ENCODE data around the gene PODNL1.
"Not testable (repeated sequence)": the region's sequence is repeated elsewhere in the genome, so short reads cannot be mapped to it uniquely, and the experiment has no call there.

Gene PODNL1

DNA sequence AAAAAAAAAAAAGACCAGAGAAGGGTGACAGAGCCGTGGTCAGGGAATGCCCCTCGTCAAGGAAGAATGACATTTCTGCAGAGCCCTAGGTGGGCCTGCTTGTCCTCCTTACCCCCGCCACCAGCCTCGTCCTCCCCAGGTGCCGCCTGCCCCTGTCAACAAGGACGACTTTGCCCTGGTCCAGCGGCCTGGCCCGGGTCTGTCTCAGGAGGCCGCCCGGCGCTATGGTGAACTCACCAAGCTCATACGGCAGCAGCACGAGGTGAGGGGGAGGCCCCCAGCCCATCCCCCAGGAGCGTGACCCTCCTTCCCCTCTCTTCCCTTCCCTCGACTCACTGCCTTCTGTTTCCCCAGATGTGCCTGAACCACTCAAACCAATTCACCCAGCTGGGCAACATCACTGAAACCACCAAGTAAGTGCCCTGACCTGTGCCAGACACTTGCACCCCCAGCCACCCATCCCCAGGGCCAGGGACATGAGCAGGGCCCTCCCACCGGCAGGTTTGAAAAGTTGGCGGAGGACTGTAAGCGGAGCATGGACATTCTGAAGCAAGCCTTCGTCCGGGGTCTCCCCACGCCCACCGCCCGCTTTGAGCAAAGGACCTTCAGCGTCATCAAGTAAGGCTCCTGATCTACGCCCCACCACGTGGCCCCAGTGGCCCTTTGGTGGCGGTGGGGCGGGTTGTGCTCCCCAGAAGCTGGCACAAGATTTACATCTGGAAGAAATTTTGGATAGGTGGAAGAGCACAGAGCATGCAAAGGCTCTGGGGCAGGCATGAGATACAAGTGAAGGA is 14.8 kb downstream of the PODNL1 start:
- DNase-seq (ENCODE audit: low read depth): no peak

DNA sequence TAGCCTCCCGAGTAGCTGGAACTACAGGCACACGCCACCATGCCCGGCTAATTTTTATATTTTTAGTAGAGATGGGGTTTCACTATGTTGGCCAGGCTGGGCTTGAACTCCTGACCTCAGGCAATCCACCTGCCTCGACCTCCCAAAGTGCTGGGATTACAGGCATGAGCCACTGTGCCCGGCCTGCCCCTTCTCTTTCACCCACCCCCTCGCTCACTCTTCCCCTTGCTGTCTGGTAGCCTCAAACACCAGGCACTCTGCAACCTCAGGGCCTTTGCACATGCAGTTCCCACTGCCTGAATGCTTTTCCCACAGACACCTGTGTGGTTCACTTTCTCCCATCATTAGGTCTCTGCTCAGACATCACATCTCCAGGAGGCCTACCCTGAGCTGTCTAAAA is 16.1 kb downstream of the PODNL1 start:
- not testable (repeated sequence) for DNase-seq (ENCODE audit: low read depth)

GRCh38 chr19:13920940-13921747 is 17.1 kb downstream of the PODNL1 start:
- DNase-seq (ENCODE audit: low read depth): peak; percentile 55

GRCh38 chr19:13920524-13920923 is 17.7 kb downstream of the PODNL1 start:
- no peak for DNase-seq (ENCODE audit: low read depth)

- DNase-seq (ENCODE audit: low read depth): no peak
Measured at GRCh38 chr19:13918726-13919411, 19.3 kb downstream of the PODNL1 start.

- DNase-seq (ENCODE audit: low read depth): no peak
Measured at GRCh38 chr19:13917888-13918406, 20.3 kb downstream of the PODNL1 start.

DNA sequence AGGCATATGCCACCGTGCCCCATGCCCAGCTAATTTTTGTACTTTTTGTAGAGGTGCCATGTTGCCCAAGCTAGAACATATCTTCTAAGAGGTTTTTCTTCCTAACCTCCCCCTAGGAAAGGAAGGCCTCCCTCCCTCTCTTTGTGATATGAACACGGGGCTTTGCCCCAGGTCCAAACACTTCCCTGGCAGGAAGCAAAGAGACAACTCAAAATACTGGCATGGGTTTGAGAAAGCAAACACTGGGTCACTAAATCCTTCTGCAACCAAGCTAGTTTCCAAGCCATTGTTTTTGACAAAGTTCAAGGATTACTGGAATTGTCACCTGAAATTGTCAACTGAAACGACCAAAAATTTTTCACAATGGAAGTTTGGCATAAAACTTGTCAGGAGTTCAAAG is 23.4 kb downstream of the PODNL1 start:
- no peak for DNase-seq (ENCODE audit: low read depth)

DNA sequence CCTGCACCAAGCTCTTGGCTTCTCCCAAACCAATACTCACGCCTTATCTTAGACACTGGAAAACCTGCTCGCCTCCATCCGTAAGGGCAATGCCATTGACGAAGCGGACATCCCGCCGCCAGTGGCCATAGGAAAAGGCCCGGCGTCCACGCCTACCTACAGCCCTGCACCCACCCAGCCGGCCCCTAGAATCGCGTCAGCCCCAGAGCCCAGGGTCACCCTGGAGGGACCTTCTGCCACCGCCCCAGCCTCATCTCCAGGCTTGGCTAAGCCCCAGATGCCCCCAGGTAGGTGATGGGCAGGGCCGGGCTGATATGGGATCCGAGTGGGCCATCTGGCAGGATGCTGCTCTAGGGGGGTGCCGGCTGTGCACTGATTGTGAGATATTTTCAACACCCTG is 24.9 kb downstream of the PODNL1 start:
- no peak for DNase-seq (ENCODE audit: low read depth)

DNA sequence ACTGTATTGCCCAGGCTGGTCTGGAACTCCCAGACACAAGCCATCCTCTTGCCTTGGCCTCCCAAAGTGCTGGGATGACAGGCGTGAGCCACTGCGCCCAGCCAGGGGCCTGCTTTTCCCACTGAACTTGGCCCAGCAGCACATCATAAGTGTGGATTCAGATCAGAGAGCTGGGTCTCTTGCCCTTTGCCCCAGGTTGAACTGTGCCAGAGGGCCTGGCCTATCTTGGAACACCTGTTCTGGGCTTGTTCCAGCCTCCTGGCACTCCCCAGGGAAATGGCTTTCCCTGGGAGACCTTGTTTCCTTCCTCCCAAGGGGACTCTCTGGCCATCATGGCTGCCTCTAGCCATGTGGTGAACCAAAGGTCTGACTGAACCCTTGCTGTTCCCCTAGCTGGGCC is 28.8 kb downstream of the PODNL1 start:
- DNase-seq (ENCODE audit: low read depth): no peak

GRCh38 chr19:13908674-13909073 is 29.5 kb downstream of the PODNL1 start:
- no peak for DNase-seq (ENCODE audit: low read depth)

DNA sequence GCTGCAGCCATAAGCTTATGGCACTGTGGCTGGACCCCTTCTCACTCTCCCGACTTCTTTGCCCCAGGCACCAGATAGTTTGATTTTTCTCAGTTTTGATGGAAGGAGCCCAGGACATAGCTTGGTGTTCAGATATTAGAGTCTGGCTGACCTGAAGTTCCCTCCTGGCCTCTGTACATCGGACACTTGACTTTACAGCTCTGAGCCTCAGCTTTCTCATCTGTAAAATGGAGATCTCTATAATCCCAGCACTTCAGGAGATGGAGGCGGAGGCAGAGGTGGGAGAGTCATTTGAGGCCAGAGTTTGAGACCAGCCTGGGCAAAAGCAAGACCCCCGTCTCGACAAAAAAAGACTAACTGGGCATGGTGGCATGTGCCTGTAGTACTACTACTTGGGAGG is 31.3 kb downstream of the PODNL1 start:
- DNase-seq (ENCODE audit: low read depth): no peak

GRCh38 chr19:13906521-13906904 is 31.7 kb downstream of the PODNL1 start:
- DNase-seq (ENCODE audit: low read depth): no peak

- DNase-seq (ENCODE audit: low read depth): peak; percentile 76
Measured at GRCh38 chr19:13905634-13906520, 32.3 kb downstream of the PODNL1 start, which contains the start of the genes BRME1 and CC2D1A. Gene BRME1, minus strand, starts transcription at chr19:13906117. Its CDS starts 1,225 bp downstream, at chr19:13904892. Gene CC2D1A, plus strand, starts transcription at chr19:13906201. Its CDS starts 241 bp downstream, at chr19:13906442.

GRCh38 chr19:13902993-13903555 is 35.1 kb downstream of the PODNL1 start:
- DNase-seq (ENCODE audit: low read depth): no peak

- peak; percentile 23 for DNase-seq (ENCODE audit: low read depth)
Measured at GRCh38 chr19:13899912-13900584, 38.2 kb downstream of the PODNL1 start.

DNA sequence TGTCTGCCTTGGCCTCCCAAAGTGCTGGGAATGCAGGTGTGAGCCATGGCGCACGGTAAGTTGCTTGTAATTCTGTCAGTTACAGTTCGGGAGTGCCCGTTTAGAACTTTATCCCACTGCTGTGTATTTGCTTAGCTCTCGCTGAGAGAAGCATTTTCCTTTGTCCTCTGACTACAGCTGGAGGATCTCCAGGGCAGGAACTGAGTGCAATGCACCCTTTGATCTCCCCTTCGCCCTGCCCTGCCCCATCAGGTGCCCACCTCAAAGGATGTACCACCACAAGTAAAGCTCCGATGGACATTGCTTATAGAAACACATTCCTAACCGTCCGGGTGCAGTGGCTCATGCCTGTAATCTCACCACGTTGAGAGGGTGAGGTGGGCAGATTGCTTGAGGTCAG is 38.8 kb downstream of the PODNL1 start:
- DNase-seq (ENCODE audit: low read depth): no peak

- no peak for DNase-seq (ENCODE audit: low read depth)
Measured at GRCh38 chr19:13896227-13896626, 42.0 kb downstream of the PODNL1 start.

- no peak for DNase-seq (ENCODE audit: low read depth)
Measured at GRCh38 chr19:13894552-13894951, 43.7 kb downstream of the PODNL1 start.

DNA sequence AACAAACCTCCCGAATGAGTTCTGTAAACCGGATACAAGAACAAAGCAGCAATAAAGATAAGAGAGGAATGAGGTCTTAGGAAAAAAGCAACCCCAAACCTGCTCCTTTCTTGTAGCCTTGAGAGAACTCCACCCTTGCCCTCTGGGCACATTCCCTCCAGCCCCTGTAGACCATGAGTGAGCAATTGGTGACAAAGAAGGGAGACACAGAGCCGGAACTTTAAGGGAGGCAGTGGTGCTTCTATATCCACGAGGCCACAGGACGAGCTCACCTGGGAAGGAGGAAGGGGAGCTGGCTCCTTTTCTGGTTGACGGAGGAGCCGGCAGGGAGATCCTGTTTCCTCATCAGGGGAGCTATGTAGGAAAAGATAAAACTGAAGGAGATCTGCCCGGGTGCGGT is 45.3 kb downstream of the PODNL1 start:
- no peak for DNase-seq (ENCODE audit: low read depth)

DNA sequence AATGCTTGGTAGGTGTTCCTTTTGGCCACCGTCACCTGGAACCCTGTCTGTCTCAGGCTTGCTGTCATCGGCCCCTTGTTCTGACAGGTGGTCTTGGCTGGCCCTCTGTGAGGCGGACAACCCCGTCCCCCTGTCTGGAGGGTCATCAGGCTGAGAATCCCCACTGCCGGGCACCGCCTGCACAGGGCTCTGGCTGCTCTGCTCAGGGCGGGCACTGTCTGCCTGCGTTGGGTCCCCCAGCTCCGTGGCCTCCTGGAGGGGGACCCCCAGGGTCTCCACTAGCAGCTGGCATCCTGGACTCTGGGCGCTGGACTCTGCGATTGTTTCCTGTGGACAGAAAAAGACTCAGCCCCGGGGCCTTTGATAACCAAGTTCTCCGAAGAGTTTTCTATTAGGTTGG is 48.1 kb downstream of the PODNL1 start:
- DNase-seq (ENCODE audit: low read depth): no peak

All from fibroblast of gingiva (primary cell).